GM19240 (cell line): ENCODE data around the gene MYADML2.
A peak's percentile ranks its signal among the peaks of the same experiment; 100 is the strongest.
"Not testable (repeated sequence)": the region's sequence is repeated elsewhere in the genome, so short reads cannot be mapped to it uniquely, and the experiment has no call there.

Experiments used
- DNase-seq: peaks from one replicate; pipeline ENCODE4 v3.0.0; 2011; ENCODE audit warnings: low spot score; ENCODE audit not compliant: insufficient read length

MYADML2 gene

GRCh38 chr17:81926451-81927151, 20.4 kb downstream of the MYADML2 start:
- DNase-seq, result peak; percentile 83

DNA sequence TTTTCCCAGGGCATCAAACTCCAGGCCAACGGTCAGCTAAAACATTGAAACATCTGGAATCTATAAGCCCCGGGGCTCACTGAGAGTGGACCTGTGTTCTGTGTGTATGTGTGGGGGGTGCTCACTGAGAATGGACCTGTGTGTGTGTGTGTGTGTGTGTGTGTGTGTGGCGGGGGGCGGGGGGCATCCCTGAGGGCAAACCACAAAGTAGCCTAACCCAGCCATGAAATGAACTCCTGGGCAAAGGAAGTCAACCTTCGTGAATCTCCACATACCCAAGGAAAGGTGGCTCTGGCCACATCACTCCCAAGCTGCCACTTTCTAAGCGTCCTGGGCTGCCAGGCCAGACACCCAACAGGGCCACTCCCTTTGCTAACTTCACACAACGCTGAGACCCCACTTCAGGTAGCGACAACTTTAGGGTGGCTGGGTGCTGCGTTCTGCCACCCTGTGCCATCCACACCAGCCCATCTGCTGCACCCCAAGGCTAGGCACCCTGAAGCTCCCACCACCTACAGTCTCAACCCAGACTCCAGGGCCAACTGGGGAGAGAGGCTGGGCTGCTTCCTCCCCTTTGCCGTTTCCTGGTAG, 21.1 kb downstream of the MYADML2 start:
- no peak for DNase-seq

DNA sequence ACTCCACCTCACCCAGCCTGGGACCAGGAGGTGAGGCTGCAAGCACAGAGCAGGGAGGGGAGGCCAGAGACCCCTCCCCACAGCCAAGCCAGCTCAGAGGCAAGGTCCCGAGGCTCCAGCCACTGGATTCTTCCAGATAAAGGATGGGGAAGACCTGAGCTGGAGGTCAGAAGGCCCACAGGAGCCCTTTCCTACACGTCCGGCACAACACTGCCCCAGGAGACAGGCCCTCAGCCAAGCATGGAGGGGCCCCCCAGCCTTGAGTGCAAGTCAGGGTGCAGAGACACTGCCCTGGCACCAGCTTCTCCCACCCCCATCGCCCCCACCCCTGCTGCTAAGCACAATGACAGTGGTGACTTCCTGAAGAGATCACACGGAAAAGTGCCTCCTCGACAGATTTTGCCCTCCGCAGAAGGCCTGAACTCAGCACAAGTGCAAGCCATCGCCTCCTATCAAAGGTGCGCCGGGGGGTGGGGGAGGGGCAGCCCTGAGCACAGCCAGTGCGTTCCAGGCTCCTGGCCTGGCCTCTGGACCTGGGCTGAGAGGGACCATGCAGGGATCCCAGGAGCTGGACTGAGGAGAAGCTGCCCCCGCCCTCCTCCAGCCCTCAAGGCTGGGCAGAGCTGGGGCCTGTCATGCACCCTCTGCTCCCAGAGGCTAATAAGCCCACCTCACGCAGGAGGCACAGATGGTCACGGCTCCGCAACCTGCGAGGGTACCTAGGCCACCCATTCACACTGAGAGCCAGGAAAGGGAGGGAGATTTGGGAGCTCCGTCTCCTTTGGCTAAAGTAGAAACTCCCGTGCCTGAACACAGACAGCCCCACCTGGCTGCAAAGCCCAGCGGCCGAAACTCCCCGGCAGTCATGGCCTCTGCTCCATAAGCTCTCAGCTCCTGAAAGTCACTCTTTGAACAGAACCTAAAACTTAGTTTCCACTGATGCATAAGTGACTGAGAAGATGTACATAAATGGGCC, 22.2 kb downstream of the MYADML2 start:
- no peak for DNase-seq

DNA sequence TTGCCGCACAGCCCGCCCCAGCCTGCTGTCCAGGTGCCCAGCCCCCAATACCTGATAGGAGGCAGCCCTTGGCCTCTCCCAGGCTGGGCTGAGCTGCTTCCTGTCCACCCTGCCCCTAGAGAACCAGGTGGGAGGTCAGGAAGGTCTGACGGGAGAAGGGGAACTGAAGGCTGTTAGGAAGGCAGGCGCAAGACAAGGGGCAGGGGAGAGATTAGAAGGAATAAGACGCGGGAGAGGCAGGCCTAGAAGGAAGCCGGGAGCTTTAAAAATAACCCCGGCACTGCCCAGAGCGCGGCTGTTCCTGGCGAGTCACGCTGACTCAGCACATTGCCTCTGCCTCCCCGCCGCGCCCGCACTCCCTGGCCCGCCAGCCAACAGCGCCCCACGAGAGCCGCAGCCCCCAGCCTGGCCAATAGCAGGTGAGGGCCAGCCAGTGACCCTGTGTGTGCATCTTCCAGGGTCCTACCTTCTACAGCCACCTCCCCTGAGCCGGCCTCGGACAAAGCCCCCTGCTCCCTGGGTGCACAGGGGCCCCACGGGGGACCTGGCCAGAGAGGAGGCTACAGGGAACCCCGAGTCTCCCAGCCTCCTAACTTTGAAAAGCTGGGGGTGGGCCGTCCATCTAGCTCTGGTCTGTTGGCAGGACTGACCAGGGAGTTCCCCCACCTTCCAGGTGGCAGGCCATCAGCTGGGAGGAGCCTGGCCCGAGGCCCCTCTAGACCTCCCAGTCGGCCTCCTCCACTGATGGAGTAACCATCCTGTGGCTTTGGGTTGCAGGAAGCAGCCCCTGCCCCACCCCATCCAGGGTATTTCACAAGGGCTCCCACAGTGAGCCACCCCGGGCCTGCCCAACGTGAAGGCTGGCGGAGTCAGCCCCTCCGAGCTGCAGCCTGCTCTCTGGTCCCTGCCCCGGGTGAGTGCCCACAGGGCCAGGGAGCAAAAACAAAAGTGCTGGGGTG, 23.5 kb downstream of the MYADML2 start:
- no peak for DNase-seq

DNA sequence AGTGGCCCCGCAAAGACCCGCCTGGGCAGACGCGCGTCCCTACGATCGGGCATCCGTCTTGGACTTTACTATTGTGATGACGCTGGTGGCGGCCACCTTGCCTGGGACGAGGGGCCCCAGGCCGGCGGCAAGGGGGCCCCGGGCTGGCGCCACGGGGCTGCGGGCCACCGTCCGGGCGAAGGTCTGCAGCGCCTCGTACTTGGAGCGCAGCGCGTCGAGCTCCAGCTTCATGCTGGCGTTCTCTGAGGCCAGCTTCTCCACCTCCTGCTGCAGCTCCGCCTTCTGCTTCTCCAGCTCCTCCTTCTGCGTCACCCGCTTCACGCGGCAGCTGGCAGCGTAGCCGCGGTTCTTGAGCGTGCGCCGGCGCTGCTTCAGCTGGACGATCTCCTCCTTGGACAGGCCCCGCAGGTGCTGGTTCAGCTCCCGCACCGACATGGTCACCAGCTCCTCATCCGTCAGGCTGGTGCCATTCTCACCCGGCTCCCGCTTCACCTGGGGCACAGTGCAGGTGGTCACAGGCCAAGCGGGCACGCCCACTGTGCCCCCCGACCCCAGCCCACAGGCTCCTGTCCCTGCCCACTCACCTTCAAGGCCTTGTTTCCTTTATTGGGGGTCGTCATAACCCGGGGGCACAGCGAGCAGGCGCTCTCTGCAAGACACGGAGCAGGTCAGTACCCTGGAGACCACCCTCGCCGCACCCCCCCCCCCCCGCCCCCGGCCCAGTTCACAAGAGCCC, 24.3 kb downstream of the MYADML2 start:
- no peak for DNase-seq

DNA sequence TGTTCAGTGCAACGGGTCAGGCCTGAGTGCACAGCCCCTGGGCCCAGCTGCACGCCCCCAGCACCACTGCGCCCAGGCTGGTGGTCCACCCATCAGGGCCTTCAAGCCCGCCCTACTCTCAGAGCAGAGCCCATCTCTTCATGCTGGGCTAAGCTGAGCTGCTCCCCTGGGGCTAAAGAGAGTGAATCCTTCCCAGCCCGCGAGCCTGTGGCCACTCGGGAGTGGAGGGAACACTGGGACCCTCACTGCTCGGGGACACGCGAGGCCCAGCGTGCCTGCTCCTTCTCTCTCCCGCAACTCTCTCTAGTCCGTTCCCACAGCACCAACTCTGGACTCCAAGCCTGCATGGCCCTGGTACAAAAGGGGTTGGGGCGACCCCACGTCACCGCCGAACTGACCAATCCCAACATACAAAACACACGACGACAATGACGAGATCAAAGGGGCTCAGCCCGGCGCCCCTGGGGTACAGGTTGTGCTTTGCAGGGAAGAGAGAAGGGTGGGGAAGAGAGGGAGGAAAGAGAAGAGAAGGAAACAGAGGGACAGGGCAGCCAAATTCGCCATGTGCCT, 25.0 kb downstream of the MYADML2 start:
- no peak for DNase-seq

DNA sequence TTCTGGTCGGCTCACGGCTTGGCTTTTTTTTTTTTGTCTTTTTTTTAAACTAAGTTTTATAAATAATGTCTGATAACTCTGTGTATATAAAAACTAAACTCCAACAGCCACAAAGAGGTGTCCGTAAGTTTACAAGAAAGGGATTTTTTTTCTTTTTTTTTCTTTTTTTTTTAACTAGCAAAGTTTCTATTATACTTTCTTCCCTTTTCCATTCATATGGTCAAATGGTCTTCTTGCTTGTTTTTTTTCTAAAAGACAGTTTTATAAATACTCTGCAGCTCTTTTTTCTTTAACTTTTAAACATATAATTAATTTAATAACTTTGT, 25.5 kb downstream of the MYADML2 start:
- DNase-seq, result no peak

DNA sequence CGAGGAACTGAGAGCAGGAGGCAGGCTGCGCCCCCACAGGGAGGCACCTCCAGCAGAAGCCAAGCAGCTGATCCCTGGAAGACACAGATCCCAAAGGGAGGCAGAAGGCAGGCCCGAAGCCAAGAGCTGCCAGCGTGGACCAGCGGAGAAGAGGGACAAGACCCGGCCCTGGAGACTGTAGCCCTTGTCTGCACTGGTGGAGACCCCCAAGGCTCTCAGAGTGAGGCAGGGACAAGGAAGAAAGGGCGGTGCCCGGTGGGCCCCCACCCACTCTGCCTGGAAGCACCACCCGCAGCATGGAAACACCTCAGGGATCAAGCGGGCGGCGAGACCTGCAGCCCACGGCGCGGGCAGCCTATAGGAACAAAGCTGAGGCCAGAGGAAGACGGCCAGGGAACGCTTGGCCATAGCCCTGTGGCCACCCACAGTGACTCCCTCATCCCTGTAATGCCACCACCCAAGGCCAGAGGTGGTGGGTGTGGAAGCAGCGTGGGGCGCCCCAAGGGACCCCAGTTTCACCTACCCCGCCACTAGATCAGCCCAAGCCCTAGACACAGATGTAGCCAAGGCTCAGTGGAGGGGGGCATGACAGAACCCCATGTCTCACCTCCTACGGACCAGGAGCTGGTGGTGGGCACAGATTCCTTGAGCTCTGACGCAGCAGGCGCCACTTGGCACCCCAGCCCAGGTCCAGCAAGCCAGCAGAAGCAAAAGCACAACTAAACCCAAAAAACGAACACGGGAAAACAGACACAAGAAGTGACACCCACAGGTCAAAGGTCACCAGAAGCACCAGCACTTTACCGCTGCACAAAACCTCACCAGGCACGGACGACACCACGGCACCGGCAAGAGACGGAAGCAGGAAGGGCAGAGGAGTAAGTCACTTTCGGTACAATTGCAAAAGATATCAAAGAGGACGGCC, 26.2 kb downstream of the MYADML2 start:
- no peak for DNase-seq

- DNase-seq, result no peak
Measured at GRCh38 chr17:81918832-81919545, 28.0 kb downstream of the MYADML2 start.

GRCh38 chr17:81918333-81918669, 28.7 kb downstream of the MYADML2 start:
- not testable (repeated sequence) for DNase-seq

DNA sequence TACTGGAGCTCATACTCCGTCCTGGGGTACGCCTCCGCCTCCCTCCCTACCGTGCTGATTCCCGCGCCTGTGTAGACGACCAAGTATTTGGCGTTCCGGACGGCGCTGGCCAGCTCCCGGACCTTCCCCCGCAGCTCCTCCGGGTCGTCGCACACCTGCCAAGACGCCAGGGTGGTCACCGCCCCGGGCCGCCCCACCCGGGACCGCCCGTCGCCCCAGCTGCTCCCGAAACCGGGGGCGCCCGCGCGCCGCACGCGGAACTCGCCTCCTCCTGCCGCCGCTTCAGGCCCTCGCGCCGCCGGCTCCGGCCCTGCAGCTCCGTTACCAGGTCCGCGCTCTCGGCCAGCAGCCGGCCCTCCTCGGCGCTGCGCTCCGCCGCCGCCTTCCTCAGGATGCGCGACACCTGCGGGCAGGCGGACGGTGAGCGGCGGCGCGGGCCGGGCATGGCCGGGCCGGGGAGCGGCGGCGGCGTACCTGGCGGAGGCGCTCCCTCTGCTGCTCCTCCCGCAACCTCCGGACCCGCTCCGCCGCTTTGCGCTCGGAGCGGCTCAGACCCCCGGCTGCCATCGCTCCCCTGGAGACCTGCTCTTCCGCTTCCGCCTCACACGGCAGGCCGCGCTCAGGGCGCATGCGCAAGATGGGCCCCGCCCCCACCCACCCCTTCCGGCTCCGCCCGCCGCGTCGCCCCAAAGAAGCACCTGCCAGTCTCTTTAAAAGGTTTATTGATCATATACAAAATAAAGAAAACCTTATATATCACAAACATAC, 29.3 kb downstream of the MYADML2 start, which contains the start of gene SIRT7:
TSS of gene SIRT7 (minus strand) at position 612 of the 768 bp plus-strand sequence. CDS start at position 567, 45 bp downstream.
- peak; percentile 100 for DNase-seq

GRCh38 chr17:81916234-81917001, 30.6 kb downstream of the MYADML2 start:
- no peak for DNase-seq

DNA sequence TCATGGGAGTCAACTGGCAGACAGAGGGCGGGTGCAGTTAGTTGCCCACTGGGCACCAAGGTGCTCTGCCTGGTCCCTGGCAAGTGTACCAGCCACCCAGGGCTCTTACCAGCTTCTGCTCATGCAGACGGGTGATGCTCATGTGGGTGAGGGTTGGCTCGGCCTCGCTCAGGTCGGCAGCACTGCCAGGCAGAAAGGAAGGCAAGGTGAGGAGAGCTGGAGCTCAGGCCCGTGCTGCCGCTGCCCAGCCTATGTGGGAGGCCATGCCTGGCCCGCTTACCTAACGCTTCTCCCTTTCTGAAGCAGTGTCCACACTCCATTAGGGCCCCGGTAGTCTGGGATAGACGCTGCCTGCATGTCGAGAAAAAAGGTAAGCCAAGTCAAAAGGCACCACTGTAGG, 31.7 kb downstream of the MYADML2 start:
- no peak for DNase-seq

DNA sequence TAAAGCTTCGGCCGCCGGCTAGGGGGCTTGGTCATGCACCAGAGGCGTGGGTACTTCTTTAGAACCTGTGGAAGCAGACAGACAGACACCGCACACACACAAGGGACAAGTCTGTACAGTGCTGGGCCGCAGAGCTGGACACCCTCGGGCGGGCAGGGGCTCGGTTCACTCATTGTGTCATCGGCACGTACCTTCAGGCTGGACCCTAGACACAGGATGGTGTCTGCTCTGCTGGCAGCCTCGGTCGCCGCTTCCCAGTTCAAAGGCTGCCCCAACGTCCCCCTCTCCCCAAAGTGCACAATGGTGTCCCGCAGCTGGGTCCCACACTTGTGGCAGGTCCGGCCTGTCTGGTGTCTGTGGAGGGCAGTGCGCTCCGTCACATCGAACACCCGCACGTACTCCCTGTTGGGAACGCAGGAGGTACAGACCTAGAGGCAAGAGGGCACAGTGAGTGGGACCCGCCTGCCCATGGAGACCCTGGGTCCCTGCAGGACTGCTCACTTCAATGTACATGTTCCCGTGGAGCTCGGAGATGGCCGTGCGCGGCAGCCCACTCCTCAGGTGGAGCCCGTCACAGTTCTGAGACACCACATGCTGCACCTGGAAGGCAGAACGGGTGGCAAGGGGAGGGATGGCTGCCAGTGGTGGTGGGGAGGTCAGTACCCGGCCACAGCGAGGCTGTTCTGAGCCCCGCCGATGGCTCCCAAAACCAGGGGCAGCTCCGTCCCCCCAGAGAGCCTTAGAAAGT, 32.8 kb downstream of the MYADML2 start:
- no peak for DNase-seq

DNA sequence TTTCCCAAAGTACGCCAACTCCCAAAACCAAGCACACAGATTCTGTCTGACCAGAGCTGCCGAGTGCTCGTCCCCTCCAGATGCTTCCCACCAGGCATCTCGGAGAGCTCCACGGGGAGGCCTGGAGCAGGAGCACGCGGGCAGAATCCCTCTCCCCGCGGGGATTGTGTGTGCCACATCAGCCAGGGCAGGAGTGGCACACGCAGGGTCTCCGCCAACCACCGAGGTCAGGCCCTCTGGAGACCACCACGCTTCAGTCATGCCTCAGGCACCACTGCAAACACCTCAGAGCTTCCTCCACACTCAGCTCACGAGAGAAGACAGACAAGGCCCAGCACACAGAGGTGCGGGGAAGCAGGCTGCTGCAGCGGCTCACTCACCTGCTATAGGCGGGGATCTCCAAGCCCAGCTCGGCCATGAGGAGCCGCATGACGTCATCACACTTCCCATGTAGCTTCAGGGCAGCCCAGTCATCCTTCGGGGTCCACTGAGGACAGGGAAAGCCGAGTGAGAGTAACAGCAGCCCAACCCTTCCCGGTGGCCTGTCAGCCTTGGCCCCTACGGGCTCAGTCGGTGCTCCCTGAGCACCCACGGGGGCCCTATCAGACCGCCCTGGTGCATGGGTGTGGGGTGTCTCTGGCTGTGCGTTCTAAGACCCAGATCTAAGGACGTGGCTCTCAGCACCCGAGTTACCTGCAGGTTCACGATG, 33.5 kb downstream of the MYADML2 start:
- DNase-seq, result no peak
